Stimulated activated CD8-positive, alpha-beta memory T cell treated with anti-CD3 and anti-CD28 coated beads, Interleukin-2, amount 100 ng/mL, for 1 hour (primary cell): ENCODE results near the gene KLF11.

Experiments
- DNase-seq, 2 donors: peaks; one replicate each; pipeline ENCODE4 v3.0.0-alpha.2; 2020; ENCODE audit warnings: low read depth in 2 of 2

Gene KLF11

GRCh38 chr2:10041711-10042110 is 1.6 kb upstream of the KLF11 start:
- DNase-seq: no peak

- peak in 1 of 2 donors; percentile 18 for DNase-seq
These were observed 819 bp upstream of the KLF11 start for GRCh38 chr2:10042301-10043161.

GRCh38 chr2:10043906-10044601 is 704 bp downstream of the KLF11 start:
- DNase-seq: peak; percentile 79 to 95

GRCh38 chr2:10045561-10046355 is 2.4 kb downstream of the KLF11 start:
- no peak for DNase-seq

- DNase-seq: no peak
These were observed 3.6 kb downstream of the KLF11 start for GRCh38 chr2:10046931-10047330.

- DNase-seq: no peak
These were observed 4.5 kb downstream of the KLF11 start for GRCh38 chr2:10047616-10048500.

GRCh38 chr2:10048501-10049171 is 5.3 kb downstream of the KLF11 start:
- DNase-seq: no peak

GRCh38 chr2:10052216-10052615 is 8.9 kb downstream of the KLF11 start:
- no peak for DNase-seq

- no peak for DNase-seq
These were observed 10.0 kb downstream of the KLF11 start for GRCh38 chr2:10053351-10053750.

GRCh38 chr2:10054424-10054823 is 11.1 kb downstream of the KLF11 start:
- DNase-seq: no peak

GRCh38 chr2:10054976-10055375 is 11.6 kb downstream of the KLF11 start:
- DNase-seq: no peak

GRCh38 chr2:10056439-10056838 is 13.1 kb downstream of the KLF11 start:
- DNase-seq: no peak

- DNase-seq: no peak
These were observed 14.1 kb downstream of the KLF11 start for GRCh38 chr2:10057231-10058107.

GRCh38 chr2:10058251-10059015 is 15.1 kb downstream of the KLF11 start:
- DNase-seq: no peak

GRCh38 chr2:10059016-10059351 is 15.6 kb downstream of the KLF11 start:
- DNase-seq: no peak

GRCh38 chr2:10059552-10060335 is 16.4 kb downstream of the KLF11 start:
- no peak for DNase-seq

GRCh38 chr2:10061221-10061925 is 18.0 kb downstream of the KLF11 start:
- no peak for DNase-seq

- no peak for DNase-seq
These were observed 19.6 kb downstream of the KLF11 start for GRCh38 chr2:10062931-10063365.
